GM12873 (cell line): Measurements from ENCODE around the gene RPS3A.

Source experiments
- CTCF ChIP-seq: IDR thresholded peaks from 2 replicates; pipeline ENCODE4 v1.5.1; 2012; ENCODE audit warnings: low read depth, mild to moderate bottlenecking, moderate library complexity, low read length, control low read depth; ENCODE audit not compliant: insufficient read depth; ENCODE audit errors: missing control alignments

The RPS3A gene

GRCh38 chr4:151092488-151092887 lies 6.9 kb upstream of the RPS3A start:
- no peak for TF ChIP-seq CTCF

- TF ChIP-seq CTCF = no peak
Observed at GRCh38 chr4:151093203-151093602, 6.2 kb upstream of the RPS3A start.

- TF ChIP-seq CTCF = no peak
Observed at GRCh38 chr4:151094290-151094751, 5.1 kb upstream of the RPS3A start.

GRCh38 chr4:151095142-151095541 lies 4.3 kb upstream of the RPS3A start:
- TF ChIP-seq CTCF = no peak

GRCh38 chr4:151097759-151098158 lies 1.7 kb upstream of the RPS3A start:
- no peak for TF ChIP-seq CTCF

- TF ChIP-seq CTCF = no peak
Observed at GRCh38 chr4:151098979-151099228, 524 bp upstream of the RPS3A start.

- TF ChIP-seq CTCF = no peak
Observed at GRCh38 chr4:151099976-151100417, 569 bp downstream of the RPS3A start.

- no peak for TF ChIP-seq CTCF
Observed at GRCh38 chr4:151100531-151100930, 1.1 kb downstream of the RPS3A start.
